Measurements from ENCODE around the gene GPR12. TPM values are rescaled to one million over a fixed set of nuclear protein-coding genes. Genes with fewer than 3 reads are reported as not detected.

GPR12 gene
- polyA plus RNA-seq, 1 donor from 2014 or later, result 6.7 TPM

GRCh38 chr13:26786651-26787295, 26.2 kb upstream of the GPR12 start:
- Histone ChIP-seq H3K36me3 (ENCODE audit: insufficient read depth, low read length) (no peaks in the 10 kb centered on the region), H3F3A (ENCODE audit: insufficient read depth, low read length, poor library complexity, severe bottlenecking) (no peaks in the 10 kb centered on the region), H3K79me2 (replicated peaks; ENCODE audit: insufficient read depth, low read length) (no peaks in the 10 kb centered on the region), H3K27ac (ENCODE audit: low read length) (no peak overlapping the region), H3K27me3 (ENCODE audit: insufficient read depth, low read depth, low read length) (no peaks in the 10 kb centered on the region), H3K9me3 (ENCODE audit: low read length) (no peaks in the 10 kb centered on the region), H2AFZ (ENCODE audit: low read depth, low read length) (no peak overlapping the region), H4K20me1 (ENCODE audit: insufficient read depth) (no peaks in the 10 kb centered on the region), H3K4me3 (ENCODE audit: low read length) (no peak overlapping the region), H3K4me2 (ENCODE audit: low read length) (no peak overlapping the region), H3K9ac (ENCODE audit: low read length) (no peak overlapping the region), H3K9me2 (ENCODE audit: insufficient read depth, low read length) (no peaks in the 10 kb centered on the region)
- TF ChIP-seq POLR2AphosphoS5 (IDR thresholded peaks at IDR 0.05) (no peak), REST (IDR thresholded peaks at IDR 0.05; ENCODE audit: borderline replicate concordance) (no peak), TAF1 (IDR thresholded peaks at IDR 0.05; ENCODE audit: low read depth) (no peak), MXI1 (conservative IDR thresholded peaks at IDR 0.05; ENCODE audit: poor library complexity, severe bottlenecking) (no peak), RAD21 (conservative IDR thresholded peaks at IDR 0.05) (no peak), CTCF (IDR thresholded peaks at IDR 0.05; ENCODE audit: poor library complexity, severe bottlenecking) (no peak), SMC3 (conservative IDR thresholded peaks at IDR 0.05; ENCODE audit: poor library complexity) (no peak), EP300 (conservative IDR thresholded peaks at IDR 0.05; ENCODE audit: poor library complexity, severe bottlenecking) (no peak), EZH2 (IDR thresholded peaks at IDR 0.05; ENCODE audit: borderline replicate concordance, insufficient read depth, low read length, poor library complexity, severe bottlenecking) (no peak)

- Histone ChIP-seq H3K27me3 (ENCODE audit: insufficient read depth, low read depth, low read length) (no peaks in the 10 kb centered on the region), H4K20me1 (ENCODE audit: insufficient read depth) (no peaks in the 10 kb centered on the region), H3K27ac (ENCODE audit: low read length) (no peak overlapping the region), H3K36me3 (ENCODE audit: insufficient read depth, low read length) (no peaks in the 10 kb centered on the region), H3K4me2 (ENCODE audit: low read length) (no peak overlapping the region), H3K9ac (ENCODE audit: low read length) (no peak overlapping the region), H3K9me3 (ENCODE audit: low read length) (no peaks in the 10 kb centered on the region), H2AFZ (ENCODE audit: low read depth, low read length) (no peak overlapping the region), H3K79me2 (replicated peaks; ENCODE audit: insufficient read depth, low read length) (no peaks in the 10 kb centered on the region), H3K9me2 (ENCODE audit: insufficient read depth, low read length) (no peaks in the 10 kb centered on the region), H3F3A (ENCODE audit: insufficient read depth, low read length, poor library complexity, severe bottlenecking) (no peaks in the 10 kb centered on the region), H3K4me3 (ENCODE audit: low read length) (no peak overlapping the region)
- TF ChIP-seq SMC3 (conservative IDR thresholded peaks at IDR 0.05; ENCODE audit: poor library complexity), result no peak
- TF ChIP-seq RAD21 (conservative IDR thresholded peaks at IDR 0.05), result no peak
- TF ChIP-seq EP300 (conservative IDR thresholded peaks at IDR 0.05; ENCODE audit: poor library complexity, severe bottlenecking), result no peak
- no peak for TF ChIP-seq MXI1 (conservative IDR thresholded peaks at IDR 0.05; ENCODE audit: poor library complexity, severe bottlenecking)
- TF ChIP-seq EZH2 (IDR thresholded peaks at IDR 0.05; ENCODE audit: borderline replicate concordance, insufficient read depth, low read length, poor library complexity, severe bottlenecking), result no peak
These were observed 25.4 kb upstream of the GPR12 start for GRCh38 chr13:26785838-26786630.
